ENCODE data around the gene R3HDM4.

Gene R3HDM4

GRCh38 chr19:875265-875879 lies 37.6 kb downstream of the R3HDM4 start:
- no peak for DNase-seq (ENCODE audit: low read depth in 2 of 2)

GRCh38 chr19:873561-874041 lies 39.4 kb downstream of the R3HDM4 start:
- no peak for DNase-seq (ENCODE audit: low read depth in 2 of 2)

- peak; percentile 57 to 62 for DNase-seq (ENCODE audit: low read depth in 2 of 2)
Measured at GRCh38 chr19:873084-873483, 39.9 kb downstream of the R3HDM4 start.

- DNase-seq (ENCODE audit: low read depth in 2 of 2): peak; percentile 64 to 80
Measured at GRCh38 chr19:872266-872951, 40.6 kb downstream of the R3HDM4 start.

- no peak for DNase-seq (ENCODE audit: low read depth in 2 of 2)
Measured at GRCh38 chr19:871446-872265, 41.4 kb downstream of the R3HDM4 start.

- DNase-seq (ENCODE audit: low read depth in 2 of 2): no peak
Measured at GRCh38 chr19:870963-871401, 42.0 kb downstream of the R3HDM4 start.

- DNase-seq (ENCODE audit: low read depth in 2 of 2): no peak
Measured at GRCh38 chr19:870314-870713, 42.7 kb downstream of the R3HDM4 start.

- DNase-seq (ENCODE audit: low read depth in 2 of 2): no peak
Measured at GRCh38 chr19:869245-870177, 43.5 kb downstream of the R3HDM4 start.

GRCh38 chr19:868458-869244 lies 44.4 kb downstream of the R3HDM4 start:
- no peak for DNase-seq (ENCODE audit: low read depth in 2 of 2)

- no peak for DNase-seq (ENCODE audit: low read depth in 2 of 2)
Measured at GRCh38 chr19:867855-868457, 45.1 kb downstream of the R3HDM4 start.

GRCh38 chr19:867301-867793 lies 45.7 kb downstream of the R3HDM4 start:
- no peak for DNase-seq (ENCODE audit: low read depth in 2 of 2)

- no peak for DNase-seq (ENCODE audit: low read depth in 2 of 2)
Measured at GRCh38 chr19:866769-867300, 46.2 kb downstream of the R3HDM4 start.

- DNase-seq (ENCODE audit: low read depth in 2 of 2): no peak
Measured at GRCh38 chr19:863315-863620, 49.8 kb downstream of the R3HDM4 start.

- DNase-seq (ENCODE audit: low read depth in 2 of 2): peak; percentile 55 to 69
Measured at GRCh38 chr19:862581-863314, 50.3 kb downstream of the R3HDM4 start.

- peak; percentile 27 to 72 for DNase-seq (ENCODE audit: low read depth in 2 of 2)
Measured at GRCh38 chr19:861756-862580, 51.1 kb downstream of the R3HDM4 start.

- DNase-seq (ENCODE audit: low read depth in 2 of 2): no peak
Measured at GRCh38 chr19:861141-861755, 51.8 kb downstream of the R3HDM4 start.

GRCh38 chr19:858868-859843 lies 53.9 kb downstream of the R3HDM4 start, which contains the start of gene CFD:
Gene CFD, plus strand, starts transcription at chr19:859664. Its CDS starts 26 bp downstream, at chr19:859690.
- DNase-seq (ENCODE audit: low read depth in 2 of 2): no peak

Measured in stimulated activated CD8-positive, alpha-beta memory T cell treated with anti-CD3 and anti-CD28 coated beads, Interleukin-15, amount 100 ng/mL, for 48 hours (primary cell).